ENCODE measurements around the gene ZC3HAV1L.

- TF ChIP-seq POLR2AphosphoS5 (IDR thresholded peaks at IDR 0.05; ENCODE audit: low read depth, low read length) (no peak), TAF1 (IDR thresholded peaks at IDR 0.05; ENCODE audit: borderline replicate concordance, low read depth, low read length) (no peak)
Measured at GRCh38 chr7:139078911-139079310, 43.1 kb upstream of the ZC3HAV1L start.
